HG03520 (cell line): ENCODE data around the gene MICAL3.
"Not testable (repeated sequence)": the region's sequence is repeated elsewhere in the genome, so short reads cannot be mapped to it uniquely, and the experiment has no call there.

Experiments used
- ATAC-seq: cut with Tn5 transposase; IDR thresholded peaks from one replicate; pipeline ENCODE4 v1.9.1; 2021; ENCODE audit warnings: mild to moderate bottlenecking, moderate library complexity; ENCODE audit not compliant: unreplicated experiment

MICAL3 gene

GRCh38 chr22:18060646-18061620 lies 36.6 kb upstream of the MICAL3 start:
- ATAC-seq: no peak

- no peak for ATAC-seq
Observed at GRCh38 chr22:18059991-18060390, 35.6 kb upstream of the MICAL3 start.

- no peak for ATAC-seq
Observed at GRCh38 chr22:18059473-18059872, 35.1 kb upstream of the MICAL3 start.

- ATAC-seq: no peak
Observed at GRCh38 chr22:18059094-18059417, 34.7 kb upstream of the MICAL3 start.

- ATAC-seq: no peak
Observed at GRCh38 chr22:18058371-18059093, 34.2 kb upstream of the MICAL3 start.

- ATAC-seq: peak; percentile 63
Observed at GRCh38 chr22:18057568-18058209, 33.3 kb upstream of the MICAL3 start.

- peak; percentile 57 for ATAC-seq
Observed at GRCh38 chr22:18056807-18057474, 32.6 kb upstream of the MICAL3 start.

- no peak for ATAC-seq
Observed at GRCh38 chr22:18056161-18056666, 31.9 kb upstream of the MICAL3 start.

GRCh38 chr22:18055619-18056160 lies 31.3 kb upstream of the MICAL3 start:
- no peak for ATAC-seq

- ATAC-seq: not testable (repeated sequence)
Observed at GRCh38 chr22:18053216-18053946, 29.0 kb upstream of the MICAL3 start.

- not testable (repeated sequence) for ATAC-seq
Observed at GRCh38 chr22:18051113-18051512, 26.8 kb upstream of the MICAL3 start.

- no peak for ATAC-seq
Observed at GRCh38 chr22:18050065-18050464, 25.7 kb upstream of the MICAL3 start.

- no peak for ATAC-seq
Observed at GRCh38 chr22:18048441-18048898, 24.1 kb upstream of the MICAL3 start.

GRCh38 chr22:18048041-18048440 lies 23.7 kb upstream of the MICAL3 start:
- ATAC-seq: no peak

- no peak for ATAC-seq
Observed at GRCh38 chr22:18045794-18046193, 21.4 kb upstream of the MICAL3 start.

GRCh38 chr22:18044548-18045271 lies 20.3 kb upstream of the MICAL3 start:
- no peak for ATAC-seq

GRCh38 chr22:18042685-18043084 lies 18.3 kb upstream of the MICAL3 start:
- ATAC-seq: no peak

GRCh38 chr22:18040898-18041297 lies 16.5 kb upstream of the MICAL3 start:
- not testable (repeated sequence) for ATAC-seq

GRCh38 chr22:18035751-18036150 lies 11.4 kb upstream of the MICAL3 start:
- no peak for ATAC-seq
